GM21423 (cell line): ENCODE measurements around the gene RELB.
"Not testable (repeated sequence)": the region's sequence is repeated elsewhere in the genome, so short reads cannot be mapped to it uniquely, and the experiment has no call there.

Experiments
- ATAC-seq: cut with Tn5 transposase; IDR thresholded peaks from one replicate; pipeline ENCODE4 v1.9.1; 2021; ENCODE audit warnings: mild to moderate bottlenecking, moderate library complexity; ENCODE audit not compliant: unreplicated experiment

Gene RELB, protein sequence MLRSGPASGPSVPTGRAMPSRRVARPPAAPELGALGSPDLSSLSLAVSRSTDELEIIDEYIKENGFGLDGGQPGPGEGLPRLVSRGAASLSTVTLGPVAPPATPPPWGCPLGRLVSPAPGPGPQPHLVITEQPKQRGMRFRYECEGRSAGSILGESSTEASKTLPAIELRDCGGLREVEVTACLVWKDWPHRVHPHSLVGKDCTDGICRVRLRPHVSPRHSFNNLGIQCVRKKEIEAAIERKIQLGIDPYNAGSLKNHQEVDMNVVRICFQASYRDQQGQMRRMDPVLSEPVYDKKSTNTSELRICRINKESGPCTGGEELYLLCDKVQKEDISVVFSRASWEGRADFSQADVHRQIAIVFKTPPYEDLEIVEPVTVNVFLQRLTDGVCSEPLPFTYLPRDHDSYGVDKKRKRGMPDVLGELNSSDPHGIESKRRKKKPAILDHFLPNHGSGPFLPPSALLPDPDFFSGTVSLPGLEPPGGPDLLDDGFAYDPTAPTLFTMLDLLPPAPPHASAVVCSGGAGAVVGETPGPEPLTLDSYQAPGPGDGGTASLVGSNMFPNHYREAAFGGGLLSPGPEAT

DNA sequence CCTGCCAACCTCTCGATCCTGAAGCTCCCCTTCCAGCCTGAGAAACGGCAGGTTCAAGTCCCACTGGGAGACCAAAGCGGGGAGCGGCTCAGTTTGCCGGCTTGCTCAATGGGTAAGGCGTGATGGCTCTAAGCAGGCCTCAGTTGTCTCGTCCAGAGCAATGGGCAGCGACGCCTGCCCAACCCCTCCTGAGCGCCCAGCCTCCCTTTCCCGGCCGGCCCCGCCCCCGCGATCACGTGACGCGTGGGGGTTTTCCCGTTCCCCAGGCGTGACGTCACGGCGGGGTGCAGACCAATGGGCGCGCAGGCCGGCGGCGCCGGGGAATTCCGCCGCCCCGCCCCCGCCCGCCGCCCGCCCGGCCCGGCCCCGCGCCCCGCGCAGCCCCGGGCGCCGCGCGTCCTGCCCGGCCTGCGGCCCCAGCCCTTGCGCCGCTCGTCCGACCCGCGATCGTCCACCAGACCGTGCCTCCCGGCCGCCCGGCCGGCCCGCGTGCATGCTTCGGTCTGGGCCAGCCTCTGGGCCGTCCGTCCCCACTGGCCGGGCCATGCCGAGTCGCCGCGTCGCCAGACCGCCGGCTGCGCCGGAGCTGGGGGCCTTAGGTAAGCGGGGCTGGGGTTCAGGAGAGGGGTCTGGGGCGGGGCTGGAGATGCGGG, at the start of gene RELB:
Gene RELB, plus strand, starts transcription at position 378 of the 653 bp plus-strand sequence. Its CDS starts 116 bp downstream, at position 494.
- peak; percentile 49 for ATAC-seq

DNA sequence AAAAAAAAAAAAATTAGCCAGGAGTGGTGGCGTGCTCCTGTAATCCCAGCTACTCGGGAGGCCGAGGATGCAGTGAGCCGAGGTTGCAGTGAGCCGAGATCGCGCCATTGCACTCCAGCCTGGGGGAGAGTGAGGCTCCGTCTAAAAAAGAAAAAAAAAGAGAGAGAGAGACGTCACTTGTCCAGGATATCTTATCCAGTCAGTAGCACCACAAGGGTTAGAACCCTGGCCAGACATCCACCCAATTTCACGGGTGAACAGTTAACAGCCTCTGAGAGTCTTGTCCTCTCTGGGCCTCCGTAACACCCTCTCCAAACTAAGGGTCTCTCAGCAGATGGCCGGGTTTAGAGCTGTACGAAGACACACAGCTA, 47.0 kb upstream of the RELB start:
- ATAC-seq = no peak

DNA sequence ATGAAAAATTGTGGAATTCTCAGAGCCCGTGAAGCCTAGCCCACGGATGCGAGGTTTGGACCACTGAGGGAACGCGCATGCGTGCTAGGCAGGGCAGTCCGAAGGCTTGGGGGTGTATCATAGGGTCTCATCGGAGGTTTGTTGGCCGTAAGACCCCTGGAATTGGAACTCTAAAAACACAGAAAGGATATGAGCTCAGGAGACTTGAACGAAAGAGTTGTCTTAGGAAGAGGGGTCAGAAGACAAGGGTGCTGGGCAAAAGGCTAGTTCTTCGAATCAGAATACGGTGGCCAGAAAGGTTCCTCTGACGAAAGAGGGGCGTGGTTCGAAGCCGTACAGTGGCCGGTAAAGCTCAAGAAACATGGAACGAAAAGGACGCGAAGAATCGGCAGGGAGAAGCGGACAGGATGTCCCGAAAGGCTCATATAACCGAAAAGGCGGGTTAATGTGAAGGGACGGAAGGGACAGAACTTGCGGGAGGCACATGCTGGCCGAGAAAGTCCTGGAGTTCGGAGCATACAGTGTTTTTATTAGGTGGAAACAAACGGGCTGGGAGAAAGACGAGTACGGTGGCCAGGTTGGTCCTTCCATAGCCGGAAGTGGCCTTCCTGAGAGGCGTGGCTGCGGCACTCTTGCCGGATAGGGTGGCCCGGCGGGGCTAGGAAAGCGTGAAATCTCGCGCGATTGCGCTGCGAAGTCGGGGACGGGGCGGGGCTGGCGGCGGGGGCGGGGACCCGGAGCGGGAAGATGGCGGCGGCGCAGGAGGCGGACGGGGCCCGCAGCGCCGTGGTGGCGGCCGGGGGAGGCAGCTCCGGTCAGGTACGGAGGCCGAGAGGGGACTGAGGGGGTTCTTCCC, 46.4 kb upstream of the RELB start, which contains the start of gene CLPTM1:
Gene CLPTM1, plus strand, starts transcription at position 732 of the 856 bp plus-strand sequence. Its CDS starts 16 bp downstream, at position 748.
- peak; percentile 82 for ATAC-seq

DNA sequence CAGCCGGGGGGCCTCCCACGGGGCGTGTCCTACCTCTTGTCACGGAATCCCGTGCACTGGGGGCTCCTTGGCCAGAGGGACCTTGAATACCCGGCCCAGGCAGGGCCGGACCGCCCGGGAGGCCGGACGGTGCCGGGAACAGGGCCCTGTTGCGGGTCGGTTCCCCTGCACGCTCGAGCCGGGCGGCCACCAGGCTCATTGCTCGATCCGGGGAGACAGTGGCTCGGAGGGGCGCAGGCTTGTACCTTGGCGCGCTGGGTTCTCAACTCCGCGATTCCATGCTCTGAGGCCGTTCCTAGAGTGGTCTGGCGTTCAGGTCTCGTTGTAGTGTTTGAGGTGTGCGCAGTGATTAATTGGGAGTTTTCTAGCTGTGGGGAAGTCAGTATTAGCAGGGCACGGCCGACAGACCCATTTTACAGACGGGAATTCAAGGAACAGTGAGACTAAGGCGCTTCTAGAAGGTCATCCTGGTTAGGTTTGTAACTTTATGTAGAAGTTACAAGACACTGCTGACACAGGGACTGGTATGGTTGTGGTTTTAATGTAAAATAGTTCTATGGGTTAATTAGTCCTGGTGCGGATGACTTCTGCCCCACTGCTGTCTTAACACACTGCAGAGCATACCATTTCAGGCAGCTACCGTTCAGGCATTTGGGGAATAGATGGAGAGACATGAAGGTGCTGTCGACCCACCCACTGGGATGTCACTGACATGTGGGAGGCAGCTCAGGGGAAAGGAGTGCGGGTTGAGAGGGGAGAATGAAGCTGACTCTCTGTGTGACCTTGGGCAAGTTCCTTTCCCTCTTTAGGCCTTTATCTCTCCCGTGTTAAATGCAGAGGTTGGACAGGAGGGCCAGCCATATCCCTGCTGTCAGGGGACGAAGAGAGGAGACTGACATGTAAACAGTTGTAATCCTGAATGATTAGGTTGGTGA, 45.5 kb upstream of the RELB start:
- ATAC-seq = peak; percentile 21

DNA sequence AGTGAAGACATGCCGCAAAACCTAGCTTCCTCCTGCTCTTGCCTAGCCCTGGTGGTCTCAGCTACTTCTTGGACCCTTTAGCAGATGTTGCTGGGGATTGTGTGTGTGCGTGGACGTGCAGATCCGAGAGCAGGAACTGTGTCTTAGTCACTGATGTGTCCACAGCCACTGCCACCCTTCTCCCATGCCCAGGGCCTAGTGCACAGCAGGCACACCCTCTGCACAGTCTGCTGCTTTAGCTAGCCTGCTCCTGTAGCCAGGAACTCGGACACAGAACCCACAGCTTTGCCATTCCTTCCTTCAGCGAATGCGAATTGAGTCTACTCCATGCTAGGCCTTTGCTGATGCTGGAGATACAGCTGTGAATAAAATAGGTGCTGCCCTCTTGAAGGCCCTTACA, 43.7 kb upstream of the RELB start:
- ATAC-seq = no peak

DNA sequence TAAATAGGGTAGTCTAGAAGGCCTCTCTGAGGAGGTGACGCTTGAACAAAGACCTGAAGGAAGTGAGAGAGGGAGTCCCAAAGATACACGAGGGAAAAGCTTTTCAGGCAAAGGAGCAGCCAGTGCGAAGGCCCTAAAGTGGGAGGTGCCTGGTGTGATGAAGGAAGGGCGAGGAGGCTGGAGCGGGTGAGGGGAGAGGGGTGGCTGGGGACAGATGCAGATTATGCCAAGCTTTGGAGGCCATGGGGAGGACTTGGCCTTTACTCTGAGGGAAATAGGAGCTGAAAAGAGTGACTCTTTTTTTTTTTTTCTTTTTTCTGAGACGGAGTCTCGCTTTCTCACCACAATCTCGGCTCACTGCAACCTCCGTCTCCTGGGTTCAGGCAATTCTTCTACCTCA, 43.2 kb upstream of the RELB start:
- no peak for ATAC-seq

DNA sequence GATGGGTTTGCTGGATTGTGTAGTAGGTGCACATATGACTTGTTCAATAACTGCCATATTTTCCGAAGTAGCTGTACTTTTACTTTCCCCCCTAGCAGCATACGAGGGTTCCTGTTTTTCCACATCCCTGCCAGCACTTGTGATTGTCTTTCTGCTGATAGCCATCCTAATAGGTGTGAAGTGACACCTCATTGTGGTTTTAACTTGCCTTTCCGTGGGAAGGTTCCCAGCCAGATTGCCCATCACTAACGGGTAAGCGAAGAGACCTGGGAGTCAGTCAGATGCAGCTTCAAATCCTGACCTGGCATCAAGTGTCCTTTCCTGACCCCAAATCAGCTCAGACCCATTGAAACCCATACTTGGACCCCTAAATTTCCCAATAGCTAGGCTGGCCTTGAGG, 41.6 kb upstream of the RELB start:
- ATAC-seq = no peak

DNA sequence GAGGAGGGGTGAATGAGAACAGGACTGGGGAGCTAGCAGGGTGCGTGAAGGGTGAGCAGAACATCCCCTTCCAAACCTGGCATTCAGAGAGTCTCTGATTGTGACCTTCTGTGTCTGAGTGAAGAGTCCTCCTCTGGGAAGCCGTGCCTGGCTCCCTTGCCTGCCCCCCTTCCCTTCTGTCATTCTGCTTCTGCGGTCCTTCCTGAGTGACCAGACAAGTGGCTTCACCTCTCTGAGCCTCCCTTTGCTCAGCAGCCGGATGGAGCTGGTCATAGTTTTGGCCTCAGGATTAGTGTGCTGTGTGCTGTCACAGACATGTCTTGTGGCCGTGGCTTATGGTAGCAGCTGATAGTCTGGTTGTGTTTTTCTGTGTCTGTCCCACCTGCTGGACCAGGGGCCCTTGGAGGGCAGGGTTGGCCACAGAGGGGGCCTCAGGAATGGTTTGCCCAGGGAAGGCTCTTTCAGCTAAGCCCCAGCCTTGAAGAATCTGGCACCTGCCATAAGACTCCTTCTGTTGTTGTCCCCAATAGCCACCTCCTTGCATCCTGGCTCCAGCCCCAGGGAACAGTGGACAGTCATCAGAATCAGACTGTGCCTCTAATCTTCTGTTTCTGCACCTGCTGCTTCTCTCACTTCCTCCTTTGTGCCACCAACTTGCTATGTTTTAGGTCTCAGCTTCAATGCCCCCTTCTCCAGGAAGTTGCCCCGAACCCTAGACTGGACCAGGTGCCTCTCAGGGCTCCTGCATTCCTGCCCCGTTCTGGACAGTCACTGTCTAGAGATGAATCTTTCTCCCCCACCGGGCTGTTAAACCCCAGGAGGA, 40.1 kb upstream of the RELB start:
- ATAC-seq = no peak

DNA sequence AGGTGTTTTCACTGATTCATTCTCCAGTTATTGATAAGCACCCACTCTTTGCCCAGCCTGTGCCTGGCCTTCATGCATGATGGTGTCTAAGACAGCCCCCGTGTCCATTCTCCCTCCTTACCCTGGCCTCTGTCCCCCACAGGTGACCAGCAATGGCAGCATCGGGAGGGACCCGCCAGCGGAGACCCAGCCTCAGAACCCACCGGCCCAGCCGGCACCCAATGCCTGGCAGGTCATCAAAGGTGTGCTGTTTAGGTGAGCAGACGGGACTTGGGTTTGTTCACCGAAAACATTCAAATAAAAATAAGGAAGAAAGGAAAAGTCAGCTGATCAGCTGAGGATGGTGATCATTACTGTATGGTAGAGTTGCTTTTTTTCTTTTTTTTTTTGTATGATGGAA, 39.4 kb upstream of the RELB start:
- ATAC-seq = no peak

DNA sequence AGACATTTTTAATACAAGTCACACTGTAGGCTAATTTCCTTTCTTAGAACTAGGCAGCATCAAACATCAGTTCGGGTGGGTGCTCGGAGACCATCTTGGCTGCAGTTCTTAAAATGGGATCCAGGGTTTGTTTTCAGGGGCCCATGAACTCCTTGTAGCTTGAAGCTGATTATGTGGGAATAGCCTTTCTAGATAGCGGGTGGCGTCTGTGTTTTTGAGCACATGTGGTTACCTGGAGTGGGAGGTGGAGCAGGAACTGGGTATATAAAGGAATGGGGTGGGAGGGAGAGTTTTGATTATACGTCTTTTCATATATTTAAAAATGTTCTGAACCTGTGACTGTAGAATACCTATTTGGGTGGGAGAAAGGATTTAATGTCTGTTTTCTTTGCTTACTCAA, 33.1 kb upstream of the RELB start:
- ATAC-seq = no peak

DNA sequence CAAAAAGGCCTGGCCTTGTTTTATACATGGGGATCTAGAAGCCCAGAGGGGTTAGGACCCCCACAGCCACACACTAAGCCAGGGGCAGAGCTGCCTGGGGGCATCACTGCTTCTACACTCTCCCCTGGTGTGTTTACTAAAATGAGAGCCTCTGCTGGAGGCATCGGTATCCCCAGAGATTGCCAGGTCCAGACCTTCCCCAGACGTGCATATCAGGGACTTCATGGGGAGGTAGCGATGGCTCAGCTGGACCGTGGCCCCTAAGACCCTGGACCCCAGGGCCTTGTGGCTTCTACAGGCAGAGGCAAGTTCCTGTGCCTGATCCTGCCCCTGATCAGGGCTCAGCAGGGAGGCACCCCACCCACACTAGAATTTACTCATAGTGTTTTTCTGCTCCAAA, 32.6 kb upstream of the RELB start:
- no peak for ATAC-seq

DNA sequence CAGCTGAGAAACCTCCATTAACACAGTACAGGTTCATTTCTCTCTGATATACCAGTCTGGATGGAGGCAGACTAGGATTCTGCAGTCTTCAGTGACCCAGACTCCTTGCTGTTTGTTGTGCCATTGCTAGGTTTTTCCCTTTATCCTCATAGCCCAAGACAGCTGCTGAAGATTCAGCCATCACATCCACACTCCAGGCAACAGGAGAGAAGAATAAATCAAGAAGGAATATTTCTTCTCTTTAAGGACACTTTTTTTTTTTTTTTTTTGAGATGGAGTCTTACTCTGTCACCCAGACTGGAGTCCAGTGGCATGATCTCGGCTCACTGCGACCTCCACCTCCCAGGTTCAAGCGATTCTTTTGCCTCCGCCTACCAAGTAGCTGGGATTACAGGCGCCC, 31.8 kb upstream of the RELB start:
- no peak for ATAC-seq

DNA sequence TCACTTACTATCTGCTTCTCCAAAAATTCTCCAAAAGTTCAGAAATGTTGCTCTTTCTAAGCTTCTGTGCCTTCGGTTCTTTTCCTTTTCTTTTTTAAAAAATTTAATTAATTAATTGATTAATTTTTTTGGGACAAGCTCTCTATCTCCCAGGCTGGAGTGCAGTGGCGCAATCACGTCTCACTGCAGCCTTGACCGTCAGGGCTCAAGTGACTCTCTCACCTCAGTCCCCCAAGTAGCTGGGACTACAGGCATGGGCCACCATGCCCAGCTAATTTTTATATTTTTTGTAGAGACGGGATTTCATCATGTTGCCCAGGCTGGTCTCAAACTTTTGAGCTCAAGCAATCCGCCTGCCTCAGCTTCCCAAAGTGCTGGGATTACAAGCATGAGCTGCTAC, 29.8 kb upstream of the RELB start:
- not testable (repeated sequence) for ATAC-seq

DNA sequence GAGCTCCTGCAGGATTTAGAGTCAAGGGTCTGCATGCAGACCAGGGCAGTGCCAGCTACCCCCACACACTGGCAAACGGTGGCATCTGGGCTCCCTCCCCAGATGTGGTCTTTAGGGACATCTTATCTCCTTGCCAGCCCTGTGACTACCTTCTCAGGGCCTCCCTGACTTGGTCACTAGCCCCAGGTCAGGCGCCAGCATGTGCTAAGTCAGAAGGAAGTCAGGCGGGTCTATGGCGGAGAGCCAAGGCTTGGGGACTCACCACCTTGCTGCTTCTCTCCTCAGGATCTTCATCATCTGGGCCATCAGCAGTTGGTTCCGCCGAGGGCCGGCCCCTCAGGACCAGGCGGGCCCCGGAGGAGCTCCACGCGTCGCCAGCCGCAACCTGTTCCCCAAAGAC, 28.5 kb upstream of the RELB start:
- ATAC-seq = no peak

DNA sequence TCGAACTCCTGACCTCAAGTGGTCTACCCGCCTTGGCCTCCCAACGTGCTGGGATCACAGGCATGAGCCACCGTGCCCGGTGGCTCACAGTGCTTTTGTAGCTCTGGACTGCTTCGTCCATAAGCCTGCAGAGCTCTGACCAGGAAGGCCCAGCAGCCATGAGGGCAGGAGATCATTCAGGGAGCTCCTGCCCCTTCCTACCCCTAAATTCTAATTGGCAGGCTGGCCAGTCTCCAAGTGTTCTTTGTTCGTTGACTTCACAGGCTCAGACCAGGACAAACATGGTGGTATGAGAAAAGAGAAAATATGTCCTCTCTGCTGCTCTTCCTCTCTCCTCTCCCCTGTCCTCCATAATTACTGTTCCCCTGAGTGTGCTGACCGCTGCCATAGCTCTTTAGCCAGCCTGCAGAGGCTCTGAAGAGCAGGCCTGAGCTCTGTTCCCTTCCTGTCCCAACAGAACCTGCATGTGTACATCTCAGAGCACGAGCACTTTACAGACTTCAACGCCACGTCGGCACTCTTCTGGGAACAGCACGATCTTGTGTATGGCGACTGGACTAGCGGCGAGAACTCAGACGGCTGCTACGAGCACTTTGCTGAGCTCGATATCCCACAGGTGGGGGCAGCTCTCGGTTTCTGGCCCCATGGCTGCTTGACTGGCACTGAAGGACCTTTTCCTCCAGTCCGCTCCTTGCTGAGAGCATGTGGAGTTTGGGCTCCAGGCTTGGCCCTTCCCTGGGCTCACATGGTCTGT, 27.1 kb upstream of the RELB start:
- ATAC-seq = no peak

DNA sequence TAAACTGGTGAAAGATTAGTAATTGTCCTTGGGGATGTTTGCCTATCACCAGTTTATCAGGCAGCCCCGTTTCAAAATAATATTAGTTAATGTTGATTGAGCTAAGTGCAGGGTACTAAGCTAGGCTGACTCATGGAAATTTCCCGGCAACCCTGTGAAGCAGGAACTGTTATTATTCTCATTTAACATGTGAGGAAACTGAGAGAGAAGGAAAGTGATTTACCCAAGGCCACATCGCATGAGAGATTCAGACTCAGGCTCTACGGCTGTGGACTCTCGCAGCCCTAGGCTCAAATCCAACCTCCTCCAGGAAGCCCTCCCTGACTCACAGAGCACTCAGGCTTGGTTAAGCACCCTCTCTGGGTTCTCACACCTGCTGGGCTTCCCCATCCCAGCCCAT, 26.4 kb upstream of the RELB start:
- no peak for ATAC-seq

DNA sequence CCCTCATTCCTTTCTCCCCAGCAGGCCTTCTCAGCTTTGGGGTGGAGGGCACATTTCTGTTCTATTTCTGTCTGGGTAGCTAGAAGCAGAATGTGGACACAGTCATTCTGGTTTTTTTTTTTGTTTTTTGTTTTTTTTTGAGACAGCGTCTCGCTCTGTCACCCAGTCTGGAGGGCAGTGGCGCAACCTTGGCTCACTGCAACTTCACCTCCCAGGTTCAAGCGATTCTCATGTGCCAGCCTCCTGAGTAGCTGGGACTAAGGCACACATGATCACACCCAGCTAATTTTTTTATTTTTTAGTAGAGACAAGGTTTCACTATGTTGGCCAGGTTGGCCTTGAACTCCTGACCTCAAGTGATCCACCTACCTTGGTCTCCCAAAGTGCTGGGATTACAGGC, 25.8 kb upstream of the RELB start:
- ATAC-seq = no peak

DNA sequence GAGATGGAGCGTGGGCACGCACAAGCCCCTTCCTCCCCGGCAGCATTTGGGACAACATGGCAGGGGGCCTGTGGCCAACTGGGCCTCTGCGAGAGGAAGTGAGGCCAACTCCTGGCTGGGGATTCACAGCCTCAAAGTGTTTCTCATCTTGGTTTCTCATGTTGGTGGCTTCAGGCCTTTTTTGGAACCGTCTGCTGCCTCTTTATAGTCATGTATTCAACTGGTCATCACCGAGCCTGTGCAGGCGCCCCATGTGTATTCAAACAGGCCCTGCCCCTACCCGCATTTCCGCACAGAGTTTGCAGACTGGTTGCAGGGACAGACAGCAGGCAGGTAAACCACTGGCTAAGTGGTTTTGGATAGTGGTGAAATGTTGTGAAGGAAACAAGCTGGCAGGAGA, 17.3 kb upstream of the RELB start:
- no peak for ATAC-seq

DNA sequence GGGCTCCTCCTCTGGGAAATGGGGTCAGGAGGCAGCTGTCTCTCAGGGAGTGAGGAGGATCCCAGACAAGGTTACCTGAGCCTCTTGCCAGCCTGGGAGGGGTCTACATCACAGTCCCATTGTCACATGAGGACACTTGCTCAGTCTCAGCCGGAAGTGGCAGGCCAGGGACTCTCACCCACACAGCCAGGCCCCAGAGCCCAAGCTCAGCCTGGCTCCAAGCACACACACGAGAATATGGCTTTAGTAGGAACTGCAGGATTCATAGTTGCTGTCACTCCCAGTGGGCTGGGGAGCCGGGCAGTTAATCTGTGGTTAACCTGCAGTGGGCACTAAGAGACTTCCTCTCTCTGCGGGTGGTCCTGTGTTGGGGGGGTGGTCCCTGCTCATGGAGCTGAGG, 15.8 kb upstream of the RELB start:
- ATAC-seq = no peak
